ENCODE data around the gene FAM168A. TPM values are rescaled to one million over a fixed set of nuclear protein-coding genes. Genes with fewer than 3 reads are reported as not detected.

FAM168A gene
- total and polyA plus RNA-seq, 3 donors from 2014 or later, result 20.1 to 30.2 (median 29.8) TPM

GRCh38 chr11:73401217-73401923 is 196.5 kb downstream of the FAM168A start:
- TF ChIP-seq CTCF (IDR thresholded peaks at IDR 0.05) (no peak), POLR2A (IDR thresholded peaks at IDR 0.05) (no peak)
- 80 to 82% methylated on average over 3 of the region's 3 CpGs for WGBS, 2 donors
- Histone ChIP-seq H3K27me3 (no peaks in the 10 kb centered on the region), H3K36me3 (ENCODE audit: low read depth, missing control alignments) (no peaks in the 10 kb centered on the region), H3K9me3 (no peaks in the 10 kb centered on the region), H3K4me1 (no peaks in the 10 kb centered on the region), H3K27ac (no peak overlapping the region), H3K4me3 (no peak overlapping the region)
- DNase-seq, result no peak
- intact Hi-C loops (cut with DNase I; ENCODE audit: low total_unique reads), result no loop called here

DNA sequence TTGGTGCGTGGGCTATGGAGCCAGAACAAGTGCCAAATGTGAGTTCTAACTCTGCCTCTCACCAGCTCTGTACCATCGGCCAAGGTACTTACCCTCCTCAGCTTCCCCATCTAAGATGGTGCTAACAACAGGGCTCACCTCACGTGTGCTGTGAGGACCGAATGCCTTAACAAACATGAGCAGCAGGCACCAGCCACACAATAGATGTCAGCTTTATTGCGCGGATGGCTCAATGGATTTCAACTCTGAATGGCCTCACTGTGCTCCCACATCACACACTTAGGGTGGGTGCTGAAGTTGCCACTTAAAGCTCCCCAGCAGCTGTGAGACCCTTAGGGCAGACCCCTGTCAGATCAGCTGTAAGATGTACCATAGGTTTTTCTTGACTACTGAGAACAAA is 197.6 kb downstream of the FAM168A start:
- TF ChIP-seq CTCF (IDR thresholded peaks at IDR 0.05) (no peak), POLR2A (IDR thresholded peaks at IDR 0.05) (no peak)
- no peak overlapping the region for H3K4me3 ChIP-seq
- no peaks in the 10 kb centered on the region for H3K9me3 ChIP-seq
- no peaks in the 10 kb centered on the region for H3K36me3 ChIP-seq (ENCODE audit: low read depth, missing control alignments)
- 95 to 97% methylated on average over 6 of the region's 6 CpGs for WGBS, 2 donors
- no peaks in the 10 kb centered on the region for H3K4me1 ChIP-seq
- DNase-seq, result no peak
- H3K27ac ChIP-seq, result no peak overlapping the region
- H3K27me3 ChIP-seq, result no peaks in the 10 kb centered on the region
- intact Hi-C loops (cut with DNase I; ENCODE audit: low total_unique reads), result no loop called here

DNA sequence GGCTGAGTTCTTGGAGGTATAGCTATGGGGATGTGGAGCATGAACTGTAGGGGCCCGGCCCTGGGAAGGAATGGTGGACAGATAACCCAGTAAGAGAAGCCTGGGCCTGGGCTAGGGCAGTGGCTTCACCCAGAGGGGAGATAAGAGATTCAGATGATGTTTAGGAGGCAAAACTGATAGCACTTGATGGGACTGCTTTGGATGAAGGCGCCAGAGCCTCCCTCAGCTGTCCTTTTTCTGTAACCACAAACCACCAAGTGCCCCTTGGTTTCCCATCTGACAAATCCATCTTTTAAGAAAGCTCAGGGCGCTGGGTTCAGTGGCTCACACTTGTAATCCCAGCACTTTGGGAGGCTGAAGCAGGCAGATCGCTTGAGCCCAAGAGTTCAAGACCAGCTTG is 198.3 kb downstream of the FAM168A start:
- Histone ChIP-seq H3K27ac (no peak overlapping the region), H3K36me3 (ENCODE audit: low read depth, missing control alignments) (no peaks in the 10 kb centered on the region), H3K9me3 (no peaks in the 10 kb centered on the region), H3K4me3 (no peak overlapping the region), H3K27me3 (no peaks in the 10 kb centered on the region), H3K4me1 (no peaks in the 10 kb centered on the region)
- 83 to 91% methylated on average over 4 of the region's 4 CpGs for WGBS, 2 donors
- intact Hi-C loops (cut with DNase I; ENCODE audit: low total_unique reads), result loop anchor here (10.0 kb wide), 2 partner anchors 55 to 255 kb away; no protein-coding TSS in a partner anchor
- no peak for DNase-seq
- TF ChIP-seq CTCF (IDR thresholded peaks at IDR 0.05) (no peak), POLR2A (IDR thresholded peaks at IDR 0.05) (no peak)

DNA sequence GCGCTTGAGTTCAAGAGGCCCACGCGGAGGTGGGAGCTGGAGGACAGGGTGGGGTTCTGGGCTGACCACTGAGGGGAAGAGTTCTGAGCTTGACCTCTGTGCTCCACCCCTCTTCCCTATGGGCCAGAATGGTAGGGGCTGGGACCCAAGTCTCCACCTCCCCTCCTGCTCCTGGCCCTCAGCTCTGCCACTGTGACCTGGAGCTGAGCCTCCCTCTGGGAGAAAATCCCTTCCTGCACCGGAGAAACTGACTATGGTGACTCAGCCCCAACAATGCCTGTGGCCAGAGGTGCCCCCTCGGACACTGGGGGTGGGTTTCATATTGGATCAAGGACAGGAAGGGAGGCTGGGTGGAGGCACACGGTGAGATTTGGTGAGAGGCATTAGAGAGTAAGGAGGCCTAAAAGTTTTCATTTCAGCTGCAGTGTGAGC is 198.7 kb downstream of the FAM168A start:
- H3K27ac ChIP-seq, result no peak overlapping the region
- intact Hi-C loops (cut with DNase I; ENCODE audit: low total_unique reads), result loop anchor here (10.0 kb wide), 2 partner anchors 54 to 256 kb away; no protein-coding TSS in a partner anchor
- no peak for DNase-seq

More for the DNA sequence above, 198.7 kb downstream of the FAM168A start:
- Histone ChIP-seq H3K4me1 (no peaks in the 10 kb centered on the region), H3K27me3 (no peaks in the 10 kb centered on the region), H3K9me3 (no peaks in the 10 kb centered on the region), H3K36me3 (ENCODE audit: low read depth, missing control alignments) (no peaks in the 10 kb centered on the region), H3K4me3 (no peak overlapping the region)
- WGBS, 2 donors, result 61 to 73% methylated on average over 3 to 6 of the region's 6 CpGs
- no peak for TF ChIP-seq POLR2A (IDR thresholded peaks at IDR 0.05)
- no peak for TF ChIP-seq CTCF (IDR thresholded peaks at IDR 0.05)
